HCT116 (cell line): ENCODE data around the gene DCAF6. TPM values are rescaled to one million over a fixed set of nuclear protein-coding genes. Genes with fewer than 3 reads are reported as not detected.

Source experiments
- ATAC-seq: fragments of 200-7000 bp; cut with Tn5 transposase; 2 replicates; pipeline ENCODE4 v1.9.1; 2020; ENCODE audit warnings: mild to moderate bottlenecking, moderate library complexity
- BruUV-seq: library from RNA; stranded (reverse); fragments of 400-500 nt; replicated peaks from 2 replicates; lab custom pipeline; 2021; lab: Mats Ljungman, UMichigan
- CTCF ChIA-PET: fragments of 300-600 bp; sonication (Branson Sonifier 250); formaldehyde crosslinking; loops from one replicate; lab custom pipeline; 2021; ENCODE audit warnings: antibody characterized with exemption; lab: Charles Lee
- POLR2A ChIA-PET: fragments of 300-600, 350-600 bp; sonication (Branson Sonifier 250); formaldehyde crosslinking; loops from one replicate; lab custom pipeline; 2021; ENCODE audit warnings: antibody characterized with exemption; lab: Charles Lee
- RAD21 ChIA-PET, 2 experiments: fragments of 300-600 bp; sonication (Branson Sonifier 250); formaldehyde crosslinking; loops; one replicate each; lab custom pipeline; 2023; ENCODE audit warnings: low total read pairs in 2 of 2; ENCODE audit not compliant: uncharacterized antibody in 2 of 2, unreplicated experiment in 2 of 2, low non-redundant PET in 1 of 2; lab: Charles Lee
- DNase-seq: peaks from one replicate; pipeline ENCODE4 v3.0.0-alpha.2; 2010; ENCODE audit warnings: low read depth, low spot score
- H2AFZ ChIP-seq: fragments of 200-600 bp; shearing (Covaris generic), sonication (generic); 2 replicates; pipeline ENCODE4 v1.6.1; 2017; ENCODE audit warnings: low read depth, mixed run types, mixed read lengths, antibody characterized with exemption, low read length; ENCODE audit not compliant: poor library complexity, severe bottlenecking
- H3K27ac ChIP-seq: 2 replicates; pipeline ENCODE4 v1.5.1; 2012; ENCODE audit warnings: low read depth, low read length
- H3K27me3 ChIP-seq: fragments of 200-600 bp; sonication (generic); 2 replicates; pipeline ENCODE4 v1.6.1; 2016; ENCODE audit warnings: mixed run types, low read length, mixed read lengths; ENCODE audit not compliant: insufficient read depth
- H3K36me3 ChIP-seq, 2 experiments: fragments of 200-500 bp in 1 of 2; fragments of 200-600 bp in 1 of 2; sonication (Bioruptor generic) in 1 of 2; sonication (generic) in 1 of 2; 2 replicates each; pipeline versions ENCODE4 v1.5.1 to v1.6.1; 2014 to 2016; ENCODE audit warnings: low read length in 2 of 2, inconsistent platforms in 1 of 2, mixed read lengths in 1 of 2, mixed run types in 1 of 2; ENCODE audit not compliant: insufficient read depth in 2 of 2, control insufficient read depth in 1 of 2
- H3K4me1 ChIP-seq, 2 experiments: fragments of 200-600 bp in 1 of 2; sonication (generic) in 1 of 2; 2 replicates each; pipeline versions ENCODE4 v1.5.1 to v1.6.1; 2012 to 2017; ENCODE audit warnings: low read length in 2 of 2, inconsistent platforms in 1 of 2, mild to moderate bottlenecking in 1 of 2, mixed read lengths in 1 of 2, mixed run types in 1 of 2, moderate library complexity in 1 of 2; ENCODE audit not compliant: insufficient read depth in 2 of 2, control insufficient read depth in 1 of 2
- H3K4me2 ChIP-seq: fragments of 200-600 bp; sonication (generic); 2 replicates; pipeline ENCODE4 v1.6.1; 2017; ENCODE audit warnings: mixed run types, low read length, mixed read lengths
- H3K4me3 ChIP-seq, 2 experiments: fragments of 200-600 bp in 1 of 2; sonication (generic) in 1 of 2; replicated peaks in 1 of 2; 2 replicates each; pipeline ENCODE4 v1.5.1; 2011 to 2016; ENCODE audit warnings: low read length in 2 of 2, control low read depth in 1 of 2, low read depth in 1 of 2, mild to moderate bottlenecking in 1 of 2, mixed read lengths in 1 of 2, mixed run types in 1 of 2
- H3K79me2 ChIP-seq: fragments of 200-600 bp; sonication (generic); 2 replicates; pipeline ENCODE4 v1.6.1; 2017; ENCODE audit warnings: mild to moderate bottlenecking, mixed run types, low read length, moderate library complexity, mixed read lengths; ENCODE audit not compliant: insufficient read depth
- H3K9ac ChIP-seq: fragments of 200-600 bp; sonication (generic); 2 replicates; pipeline ENCODE4 v1.6.1; 2016; ENCODE audit warnings: low read length, mixed read lengths
- H3K9me2 ChIP-seq: fragments of 200-600 bp; sonication (generic), shearing (Covaris generic); 2 replicates; pipeline ENCODE4 v1.6.1; 2017; ENCODE audit warnings: mixed run types, mild to moderate bottlenecking, moderate library complexity; ENCODE audit not compliant: insufficient read depth
- H3K9me3 ChIP-seq, 2 experiments: fragments of 200-500 bp in 1 of 2; fragments of 200-600 bp in 1 of 2; sonication (Bioruptor generic) in 1 of 2; sonication (generic) in 1 of 2; 2 replicates each; pipeline ENCODE4 v1.6.1; 2014 to 2017; ENCODE audit warnings: low read length in 2 of 2, mixed read lengths in 2 of 2, inconsistent platforms in 1 of 2, low read depth in 1 of 2, mild to moderate bottlenecking in 1 of 2, mixed run types in 1 of 2, moderate library complexity in 1 of 2; ENCODE audit not compliant: control insufficient read depth in 1 of 2, insufficient read depth in 1 of 2
- H4K20me1 ChIP-seq: fragments of 200-600 bp; sonication (generic), shearing (Covaris generic); 2 replicates; pipeline ENCODE4 v1.6.1; 2017; ENCODE audit warnings: mixed run types, mild to moderate bottlenecking, moderate library complexity; ENCODE audit not compliant: insufficient read depth
- CBX3 ChIP-seq: IDR thresholded peaks from 2 replicates; pipeline ENCODE4 v1.6.1; 2012; ENCODE audit warnings: low read depth
- EGR1 ChIP-seq: IDR thresholded peaks from 2 replicates; pipeline ENCODE4 v1.6.1; 2012; ENCODE audit warnings: low read depth
- ELF1 ChIP-seq: IDR thresholded peaks from 2 replicates; pipeline ENCODE4 v1.6.1; 2012; ENCODE audit warnings: low read depth, borderline replicate concordance
- FOSL1 ChIP-seq: IDR thresholded peaks from 2 replicates; pipeline ENCODE4 v1.6.1; 2012; ENCODE audit warnings: low read depth
- POLR2A ChIP-seq: IDR thresholded peaks from 2 replicates; pipeline ENCODE4 v1.7.0; 2011; ENCODE audit warnings: borderline replicate concordance; ENCODE audit not compliant: insufficient read depth, insufficient read length; ENCODE audit errors: extremely low read depth
- POLR2AphosphoS5 ChIP-seq: IDR thresholded peaks from 2 replicates; pipeline ENCODE4 v1.6.1; 2011; ENCODE audit warnings: mild to moderate bottlenecking, low read depth, low read length, moderate library complexity
- SIN3A ChIP-seq: IDR thresholded peaks from 2 replicates; pipeline ENCODE4 v1.6.1; 2012; ENCODE audit warnings: low read depth
- SP1 ChIP-seq: IDR thresholded peaks from 2 replicates; pipeline ENCODE4 v1.6.1; 2012; ENCODE audit warnings: low read depth
- SRF ChIP-seq: IDR thresholded peaks from 2 replicates; pipeline ENCODE4 v1.6.1; 2012; ENCODE audit warnings: low read depth
- TCF7L2 ChIP-seq: IDR thresholded peaks from 2 replicates; pipeline ENCODE4 v1.7.0; 2011; ENCODE audit warnings: borderline replicate concordance, inconsistent platforms; ENCODE audit not compliant: insufficient read depth, insufficient read length; ENCODE audit errors: extremely low read depth
- ZFX ChIP-seq: fragments of 450-650 bp; IDR thresholded peaks from 2 replicates; pipeline ENCODE4 v1.6.1; 2017
- intact Hi-C: fragments of 100-400 bp; cut with micrococcal nuclease; formaldehyde crosslinking; loops from 2 replicates; pipeline ENCODE4 v1.10.0; 2022
- total RNA-seq: library from RNA; stranded (reverse); gene quantifications from one replicate; pipeline ENCODE4 v1.2.1, GENCODE V29; 2021; ENCODE audit not compliant: unreplicated experiment
- TF ChIP-seq, protein P1 (sequence below): IDR thresholded peaks from 2 replicates; pipeline ENCODE4 v1.6.1; 2011; ENCODE audit warnings: mild to moderate bottlenecking, low read length, moderate library complexity; ENCODE audit not compliant: insufficient replicate concordance; ENCODE audit errors: extremely low read depth
- TF ChIP-seq, protein P2 (sequence below): IDR thresholded peaks from 2 replicates; pipeline ENCODE4 v1.6.1; 2012
- TF ChIP-seq, protein P3 (sequence below), 3 experiments: fragments of 200-600 bp in 1 of 3; sonication (generic) in 1 of 3; IDR thresholded peaks in 2 of 3; conservative IDR thresholded peaks in 1 of 3; 2 replicates each; pipeline ENCODE4 v1.5.1; 2012 to 2017; ENCODE audit warnings: low read depth in 2 of 3, low read length in 2 of 3, antibody characterized with exemption in 1 of 3, borderline replicate concordance in 1 of 3, control low read depth in 1 of 3, mild to moderate bottlenecking in 1 of 3, mixed read lengths in 1 of 3, mixed run types in 1 of 3, moderate library complexity in 1 of 3; ENCODE audit not compliant: insufficient read depth in 1 of 3
- TF ChIP-seq, protein P4 (sequence below): IDR thresholded peaks from 2 replicates; pipeline ENCODE4 v1.6.1; 2012

The DCAF6 gene
- total RNA-seq, 1 experiment from 2014 or later: 34.2 TPM

DNA sequence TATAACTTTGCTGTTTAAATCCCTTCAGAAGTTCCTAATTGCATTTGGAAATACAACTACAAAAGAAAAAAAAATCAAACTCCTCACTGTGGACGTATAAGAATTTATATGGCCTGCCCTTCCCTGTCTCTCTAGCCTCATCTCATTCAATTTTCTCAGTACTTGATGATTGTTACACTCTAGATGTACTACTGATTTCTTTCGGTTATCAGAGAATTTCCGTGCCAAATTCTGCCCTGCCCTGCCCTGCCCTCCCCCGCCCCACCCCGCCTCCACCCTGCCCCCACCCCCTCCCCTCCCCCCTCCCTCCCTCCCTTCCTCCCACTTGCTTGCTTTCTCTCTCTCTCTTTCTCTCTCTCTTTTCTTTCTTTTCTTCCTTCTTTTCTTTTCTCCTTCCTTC lies 72.1 kb downstream of the DCAF6 start:
- no peak overlapping the region for H3K9ac ChIP-seq
- intact Hi-C loops: no loop called here
- ChIA-PET POLR2A (no interaction called here), RAD21 (no interaction called here), CTCF (no interaction called here)
- TF ChIP-seq EGR1: no peak
- no peak for TF ChIP-seq ZFX
- no peak for TF ChIP-seq POLR2A
- TF ChIP-seq FOSL1: no peak
- TF ChIP-seq, protein P1, sequence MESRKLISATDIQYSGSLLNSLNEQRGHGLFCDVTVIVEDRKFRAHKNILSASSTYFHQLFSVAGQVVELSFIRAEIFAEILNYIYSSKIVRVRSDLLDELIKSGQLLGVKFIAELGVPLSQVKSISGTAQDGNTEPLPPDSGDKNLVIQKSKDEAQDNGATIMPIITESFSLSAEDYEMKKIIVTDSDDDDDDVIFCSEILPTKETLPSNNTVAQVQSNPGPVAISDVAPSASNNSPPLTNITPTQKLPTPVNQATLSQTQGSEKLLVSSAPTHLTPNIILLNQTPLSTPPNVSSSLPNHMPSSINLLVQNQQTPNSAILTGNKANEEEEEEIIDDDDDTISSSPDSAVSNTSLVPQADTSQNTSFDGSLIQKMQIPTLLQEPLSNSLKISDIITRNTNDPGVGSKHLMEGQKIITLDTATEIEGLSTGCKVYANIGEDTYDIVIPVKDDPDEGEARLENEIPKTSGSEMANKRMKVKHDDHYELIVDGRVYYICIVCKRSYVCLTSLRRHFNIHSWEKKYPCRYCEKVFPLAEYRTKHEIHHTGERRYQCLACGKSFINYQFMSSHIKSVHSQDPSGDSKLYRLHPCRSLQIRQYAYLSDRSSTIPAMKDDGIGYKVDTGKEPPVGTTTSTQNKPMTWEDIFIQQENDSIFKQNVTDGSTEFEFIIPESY: no peak
- TF ChIP-seq CBX3: no peak
- no peak for TF ChIP-seq SP1
- no peak for TF ChIP-seq SIN3A
- TF ChIP-seq TCF7L2: no peak
- TF ChIP-seq SRF: no peak
- no peak for TF ChIP-seq ELF1
- TF ChIP-seq, protein P2, sequence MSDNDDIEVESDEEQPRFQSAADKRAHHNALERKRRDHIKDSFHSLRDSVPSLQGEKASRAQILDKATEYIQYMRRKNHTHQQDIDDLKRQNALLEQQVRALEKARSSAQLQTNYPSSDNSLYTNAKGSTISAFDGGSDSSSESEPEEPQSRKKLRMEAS: no peak
- TF ChIP-seq, protein P3, sequence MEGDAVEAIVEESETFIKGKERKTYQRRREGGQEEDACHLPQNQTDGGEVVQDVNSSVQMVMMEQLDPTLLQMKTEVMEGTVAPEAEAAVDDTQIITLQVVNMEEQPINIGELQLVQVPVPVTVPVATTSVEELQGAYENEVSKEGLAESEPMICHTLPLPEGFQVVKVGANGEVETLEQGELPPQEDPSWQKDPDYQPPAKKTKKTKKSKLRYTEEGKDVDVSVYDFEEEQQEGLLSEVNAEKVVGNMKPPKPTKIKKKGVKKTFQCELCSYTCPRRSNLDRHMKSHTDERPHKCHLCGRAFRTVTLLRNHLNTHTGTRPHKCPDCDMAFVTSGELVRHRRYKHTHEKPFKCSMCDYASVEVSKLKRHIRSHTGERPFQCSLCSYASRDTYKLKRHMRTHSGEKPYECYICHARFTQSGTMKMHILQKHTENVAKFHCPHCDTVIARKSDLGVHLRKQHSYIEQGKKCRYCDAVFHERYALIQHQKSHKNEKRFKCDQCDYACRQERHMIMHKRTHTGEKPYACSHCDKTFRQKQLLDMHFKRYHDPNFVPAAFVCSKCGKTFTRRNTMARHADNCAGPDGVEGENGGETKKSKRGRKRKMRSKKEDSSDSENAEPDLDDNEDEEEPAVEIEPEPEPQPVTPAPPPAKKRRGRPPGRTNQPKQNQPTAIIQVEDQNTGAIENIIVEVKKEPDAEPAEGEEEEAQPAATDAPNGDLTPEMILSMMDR (IDR thresholded peaks at IDR 0.05 in 2 of 3, conservative IDR thresholded peaks at IDR 0.05 in 1 of 3; ENCODE audit: borderline replicate concordance in 1 of 3, insufficient read depth in 1 of 3, low read depth in 2 of 3, low read length in 2 of 3): no peak
- TF ChIP-seq, protein P4, sequence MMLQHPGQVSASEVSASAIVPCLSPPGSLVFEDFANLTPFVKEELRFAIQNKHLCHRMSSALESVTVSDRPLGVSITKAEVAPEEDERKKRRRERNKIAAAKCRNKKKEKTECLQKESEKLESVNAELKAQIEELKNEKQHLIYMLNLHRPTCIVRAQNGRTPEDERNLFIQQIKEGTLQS: no peak
- no peak for TF ChIP-seq POLR2AphosphoS5
- no peaks in the 10 kb centered on the region for H3K27me3 ChIP-seq
- no peak overlapping the region for H3K4me3 ChIP-seq
- DNase-seq (no peak), ATAC-seq (no peak)
- BruUV-seq: no TSS peak
- no peaks in the 10 kb centered on the region for H4K20me1 ChIP-seq
- H3K9me3 ChIP-seq: no peaks in the 10 kb centered on the region
- no peak overlapping the region for H2AFZ ChIP-seq
- no peaks in the 10 kb centered on the region for H3K4me1 ChIP-seq
- H3K4me2 ChIP-seq: no peak overlapping the region
- no peaks in the 10 kb centered on the region for H3K79me2 ChIP-seq
- H3K9me2 ChIP-seq: no peaks in the 10 kb centered on the region
- no peak overlapping the region for H3K27ac ChIP-seq
- peaks cover 0 to 4% of the 10 kb centered on the region in 2 experiments; a peak in 2 of 4 replicates for H3K36me3 ChIP-seq
